SU-DHL-6 (cell line): Measurements from ENCODE around the gene GCNA.

Experiments
- H2AFZ ChIP-seq: fragments of 200-600 bp; sonication (generic); 2 replicates; pipeline ENCODE4 v1.6.1; 2014; ENCODE audit warnings: low read depth, mild to moderate bottlenecking, moderate library complexity, mixed read lengths, antibody characterized with exemption, low read length; ENCODE audit not compliant: severe bottlenecking
- H3F3A ChIP-seq: fragments of 200-600 bp; shearing (Covaris generic); 2 replicates; pipeline ENCODE4 v1.6.0; 2016; ENCODE audit warnings: antibody characterized with exemption, mild to moderate bottlenecking; ENCODE audit not compliant: insufficient read depth
- H3K27ac ChIP-seq: fragments of 200-600 bp; sonication (generic); 2 replicates; pipeline ENCODE4 v1.5.1; 2016; ENCODE audit warnings: low read depth, mild to moderate bottlenecking, low read length, moderate library complexity, mixed read lengths
- H3K27me3 ChIP-seq: fragments of 200-600 bp; sonication (generic), shearing (Covaris generic); 2 replicates; pipeline ENCODE4 v1.6.0; 2014; ENCODE audit warnings: mild to moderate bottlenecking, low read length
- H3K36me3 ChIP-seq: fragments of 200-600 bp; sonication (generic); 2 replicates; pipeline ENCODE4 v1.6.1; 2014; ENCODE audit warnings: mild to moderate bottlenecking, low read length, mixed read lengths
- H3K4me2 ChIP-seq: fragments of 300-600, 200-600 bp; shearing (Covaris generic), sonication (generic); 2 replicates; pipeline ENCODE4 v1.6.0; 2014; ENCODE audit warnings: low read length, low read depth, mild to moderate bottlenecking; ENCODE audit not compliant: poor library complexity, severe bottlenecking
- H3K4me3 ChIP-seq: fragments of 200-600 bp; sonication (generic); 2 replicates; pipeline ENCODE4 v1.5.1; 2014; ENCODE audit warnings: antibody characterized with exemption, low read length, mild to moderate bottlenecking, mixed read lengths; ENCODE audit not compliant: insufficient read depth, poor library complexity, severe bottlenecking
- H3K79me2 ChIP-seq: fragments of 200-600 bp; sonication (generic); 2 replicates; pipeline ENCODE4 v1.6.1; 2014; ENCODE audit warnings: mild to moderate bottlenecking, low read length, moderate library complexity; ENCODE audit not compliant: insufficient read depth
- H3K9ac ChIP-seq: fragments of 200-600 bp; sonication (generic); 2 replicates; pipeline ENCODE4 v1.7.0; 2014; ENCODE audit warnings: mild to moderate bottlenecking, low read length
- H3K9me2 ChIP-seq: fragments of 200-600 bp; sonication (generic); replicated peaks from 2 replicates; pipeline ENCODE4 v1.6.1; 2014; ENCODE audit warnings: low read length; ENCODE audit not compliant: insufficient read depth
- H3K9me3 ChIP-seq: fragments of 200-600 bp; sonication (generic); 2 replicates; pipeline ENCODE4 v1.6.1; 2014; ENCODE audit warnings: low read length, mixed read lengths; ENCODE audit not compliant: insufficient read depth
- H4K20me1 ChIP-seq: fragments of 200-600 bp; sonication (generic); 2 replicates; pipeline ENCODE4 v1.6.1; 2014; ENCODE audit warnings: low read depth, mild to moderate bottlenecking, antibody characterized with exemption, low read length, moderate library complexity, mixed read lengths
- CTCF ChIP-seq: fragments of 200-600 bp; sonication (generic); IDR thresholded peaks from one replicate; pipeline ENCODE4 v1.5.1; 2017; ENCODE audit warnings: antibody characterized with exemption, mild to moderate bottlenecking, low read length, moderate library complexity; ENCODE audit not compliant: insufficient read depth, poor library complexity, severe bottlenecking
- EZH2phosphoT487 ChIP-seq: fragments of 200-600 bp; sonication (generic), shearing (Covaris generic); conservative IDR thresholded peaks from 2 replicates; pipeline ENCODE4 v1.6.1; 2018; ENCODE audit warnings: mild to moderate bottlenecking, antibody characterized with exemption, low read length, moderate library complexity, mixed read lengths

GCNA gene

GRCh38 chrX:71541210-71542022 lies 36.8 kb upstream of the GCNA start:
- no peak for TF ChIP-seq EZH2phosphoT487
- TF ChIP-seq CTCF: no peak
- H3K4me2 ChIP-seq: peak overlapping the region; percentile 34
- H3K27ac ChIP-seq: peak overlapping the region; percentile 37
- H2AFZ ChIP-seq: no peak overlapping the region
- H3K9me2 ChIP-seq: no peaks in the 10 kb centered on the region
- H4K20me1 ChIP-seq: peaks cover 19% of the 10 kb centered on the region; the same call in 1 of the 2 replicates
- peaks cover 12% of the 10 kb centered on the region; the same call in 1 of the 2 replicates for H3F3A ChIP-seq
- H3K9ac ChIP-seq: no peak overlapping the region
- no peak overlapping the region for H3K4me3 ChIP-seq
- peaks cover 23% of the 10 kb centered on the region; the same call in 1 of the 2 replicates for H3K36me3 ChIP-seq
- H3K79me2 ChIP-seq: peaks cover 92% of the 10 kb centered on the region
- H3K27me3 ChIP-seq: no peaks in the 10 kb centered on the region
- H3K9me3 ChIP-seq: no peaks in the 10 kb centered on the region

- TF ChIP-seq EZH2phosphoT487: no peak
- no peak for TF ChIP-seq CTCF
- H3K79me2 ChIP-seq: peaks cover 86% of the 10 kb centered on the region
- peaks cover 19% of the 10 kb centered on the region; the same call in 1 of the 2 replicates for H4K20me1 ChIP-seq
- H3K9me3 ChIP-seq: no peaks in the 10 kb centered on the region
- no peaks in the 10 kb centered on the region for H3K9me2 ChIP-seq
- no peak overlapping the region for H3K9ac ChIP-seq
- no peaks in the 10 kb centered on the region for H3K27me3 ChIP-seq
- H3K4me3 ChIP-seq: no peak overlapping the region
- no peak overlapping the region for H2AFZ ChIP-seq
- peaks cover 12% of the 10 kb centered on the region; the same call in 1 of the 2 replicates for H3F3A ChIP-seq
- peaks cover 23% of the 10 kb centered on the region; the same call in 1 of the 2 replicates for H3K36me3 ChIP-seq
- H3K4me2 ChIP-seq: no peak overlapping the region
- H3K27ac ChIP-seq: no peak overlapping the region
Observed at GRCh38 chrX:71542411-71542810, 35.8 kb upstream of the GCNA start.

DNA sequence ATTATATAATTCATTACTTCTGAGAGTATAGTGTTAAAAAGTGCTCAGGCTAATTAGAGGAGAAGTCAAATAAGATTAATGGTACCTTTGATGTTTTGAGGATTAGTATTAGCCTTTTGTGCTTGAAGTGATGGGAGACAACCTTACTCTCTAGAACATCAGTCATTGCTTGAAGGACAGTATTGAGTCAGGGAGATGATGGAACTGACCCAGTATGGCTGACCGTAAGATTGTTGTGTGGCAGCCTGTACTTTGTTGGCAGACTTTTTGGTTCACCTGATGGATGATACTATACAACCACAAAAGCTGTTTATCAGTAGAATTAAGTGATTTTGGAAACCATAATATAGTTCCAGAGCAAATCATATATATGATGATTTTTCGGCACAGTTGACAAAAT lies 35.4 kb upstream of the GCNA start:
- Histone ChIP-seq H3K27ac (no peak overlapping the region), H2AFZ (no peak overlapping the region), H3K27me3 (no peaks in the 10 kb centered on the region), H3F3A (peaks cover 12% of the 10 kb centered on the region; the same call in 1 of the 2 replicates), H3K4me3 (no peak overlapping the region), H3K9me3 (no peaks in the 10 kb centered on the region), H3K9ac (no peak overlapping the region), H4K20me1 (peaks cover 16% of the 10 kb centered on the region; the same call in 1 of the 2 replicates), H3K36me3 (peaks cover 23% of the 10 kb centered on the region; the same call in 1 of the 2 replicates), H3K4me2 (no peak overlapping the region), H3K9me2 (no peaks in the 10 kb centered on the region), H3K79me2 (peaks cover 86% of the 10 kb centered on the region)
- TF ChIP-seq EZH2phosphoT487: no peak
- TF ChIP-seq CTCF: no peak
